Stimulated activated CD4-positive, alpha-beta T cell treated with anti-CD3 and anti-CD28 coated beads, Interleukin-1b, Interleukin-23, amount 100 ng/mL, for 1 hour (primary cell): ENCODE data around the gene CCDC85B.
A peak's percentile ranks its signal among the peaks of the same experiment; 100 is the strongest.

Experiments used
- DNase-seq, 2 donors: peaks; one replicate each; pipeline ENCODE4 v3.0.0-alpha.2; 2020; ENCODE audit warnings: low read depth in 2 of 2

The CCDC85B gene

GRCh38 chr11:65857853-65858680 is 32.4 kb upstream of the CCDC85B start, which contains the start of gene CFL1:
CFL1 (minus strand) TSS chr11:65858180; CDS start chr11:65858099, 81 bp downstream.
- DNase-seq, result peak; percentile 86 to 92

- DNase-seq, result no peak
Measured at GRCh38 chr11:65858681-65859087, 31.8 kb upstream of the CCDC85B start.

GRCh38 chr11:65859095-65859811 is 31.2 kb upstream of the CCDC85B start:
- peak; percentile 95 to 96 for DNase-seq

GRCh38 chr11:65859812-65860277 is 30.6 kb upstream of the CCDC85B start:
- no peak for DNase-seq

GRCh38 chr11:65860278-65861164 is 30.0 kb upstream of the CCDC85B start, which contains the start of gene MUS81:
MUS81 (plus strand) TSS chr11:65860433; CDS start chr11:65860754, 321 bp downstream.
- peak; percentile 92 to 96 for DNase-seq

GRCh38 chr11:65861165-65861505 is 29.3 kb upstream of the CCDC85B start:
- no peak for DNase-seq

GRCh38 chr11:65861533-65862183 is 28.8 kb upstream of the CCDC85B start:
- no peak for DNase-seq

- no peak for DNase-seq
Measured at GRCh38 chr11:65862191-65862735, 28.2 kb upstream of the CCDC85B start.

GRCh38 chr11:65862941-65863888 is 27.3 kb upstream of the CCDC85B start:
- no peak for DNase-seq

- DNase-seq, result no peak
Measured at GRCh38 chr11:65863889-65864705, 26.4 kb upstream of the CCDC85B start.

GRCh38 chr11:65864706-65865471 is 25.6 kb upstream of the CCDC85B start:
- no peak for DNase-seq

GRCh38 chr11:65865550-65866172 is 24.8 kb upstream of the CCDC85B start:
- no peak for DNase-seq

- no peak for DNase-seq
Measured at GRCh38 chr11:65866509-65867283, 23.8 kb upstream of the CCDC85B start.

GRCh38 chr11:65867284-65868071 is 23.0 kb upstream of the CCDC85B start:
- no peak for DNase-seq

- no peak for DNase-seq
Measured at GRCh38 chr11:65868076-65868667, 22.3 kb upstream of the CCDC85B start.

GRCh38 chr11:65868907-65869306 is 21.6 kb upstream of the CCDC85B start:
- no peak for DNase-seq
